Smooth muscle cell (in vitro differentiated cells): ENCODE measurements around the gene NUDT6. TPM values are rescaled to one million over a fixed set of nuclear protein-coding genes. Genes with fewer than 3 reads are reported as not detected.
"Not testable (repeated sequence)": the region's sequence is repeated elsewhere in the genome, so short reads cannot be mapped to it uniquely, and the experiment has no call there.

Source experiments
- DNase-seq: peaks from one replicate; lab custom pipeline; 2025; ENCODE audit not compliant: unreplicated experiment; lab: John Stamatoyannopoulos, UW
- H2AFZ ChIP-seq: fragments of 200-600 bp; sonication (generic); 2 replicates; pipeline ENCODE4 v1.6.0; 2016; ENCODE audit warnings: antibody characterized with exemption, low read depth, mild to moderate bottlenecking
- H3F3A ChIP-seq: fragments of 200-600 bp; sonication (generic); 2 replicates; pipeline ENCODE4 v1.6.0; 2017; ENCODE audit warnings: antibody characterized with exemption, low read depth
- H3K27ac ChIP-seq: fragments of 200-600 bp; sonication (generic); 2 replicates; pipeline ENCODE4 v1.5.1; 2016; ENCODE audit warnings: low read depth, mild to moderate bottlenecking
- H3K27me3 ChIP-seq: fragments of 200-600 bp; sonication (generic); 2 replicates; pipeline ENCODE4 v1.6.1; 2016; ENCODE audit warnings: low read depth, mild to moderate bottlenecking
- H3K36me3 ChIP-seq: fragments of 200-600 bp; sonication (generic); 2 replicates; pipeline ENCODE4 v1.5.1; 2016; ENCODE audit warnings: low read depth
- H3K4me1 ChIP-seq: fragments of 200-600 bp; sonication (generic); 2 replicates; pipeline ENCODE4 v1.5.1; 2016; ENCODE audit warnings: low read depth
- H3K4me2 ChIP-seq: fragments of 200-600 bp; sonication (generic); 2 replicates; pipeline ENCODE4 v1.6.0; 2016; ENCODE audit warnings: mild to moderate bottlenecking
- H3K4me3 ChIP-seq: fragments of 200-600 bp; sonication (generic); 2 replicates; pipeline ENCODE4 v1.5.1; 2016; ENCODE audit warnings: mild to moderate bottlenecking
- H3K79me2 ChIP-seq: fragments of 200-600 bp; sonication (generic); 2 replicates; pipeline ENCODE4 v1.6.0; 2016; ENCODE audit warnings: low read depth, mild to moderate bottlenecking
- H3K9ac ChIP-seq: fragments of 200-600 bp; sonication (generic); 2 replicates; pipeline ENCODE4 v1.6.0; 2016; ENCODE audit warnings: low read depth
- H3K9me3 ChIP-seq: fragments of 200-600 bp; sonication (generic); replicated peaks from 2 replicates; pipeline ENCODE4 v1.5.1; 2016; ENCODE audit warnings: low read depth
- H4K20me1 ChIP-seq: fragments of 200-600 bp; sonication (generic); 2 replicates; pipeline ENCODE4 v1.6.0; 2016; ENCODE audit warnings: low read depth
- WGBS: methylation state at CpG from one replicate; pipeline ENCODE4 v1.1.7; 2016; ENCODE audit warnings: low lambda C conversion rate; 5-methylcytosine and 5-hydroxymethylcytosine counted together
- polyA plus RNA-seq: library from polyadenylated mRNA; unstranded; fragments of >200 nt; fragmentation: Nextera tagmentation; extraction: Ambion mirVana; gene quantifications from 2 replicates; pipeline ENCODE4 v1.2.1, GENCODE V29; 2016
- total RNA-seq: library from RNA; depleted of rRNA; stranded (reverse); fragments of >200 nt; gene quantifications from 2 replicates; pipeline ENCODE4 v1.2.3, GENCODE V29; 2014
- TF ChIP-seq, protein P1 (sequence below): fragments of 200-600 bp; sonication (generic); IDR thresholded peaks from 2 replicates; pipeline ENCODE4 v1.5.1; 2017; ENCODE audit warnings: borderline replicate concordance, mild to moderate bottlenecking, antibody characterized with exemption; ENCODE audit not compliant: insufficient read depth, poor library complexity, severe bottlenecking

The NUDT6 gene
- total and polyA plus RNA-seq, 2 experiments from 2014 or later = 4.1 to 7.0 TPM

GRCh38 chr4:122845066-122845465, 77.3 kb downstream of the NUDT6 start:
- TF ChIP-seq, protein P1, sequence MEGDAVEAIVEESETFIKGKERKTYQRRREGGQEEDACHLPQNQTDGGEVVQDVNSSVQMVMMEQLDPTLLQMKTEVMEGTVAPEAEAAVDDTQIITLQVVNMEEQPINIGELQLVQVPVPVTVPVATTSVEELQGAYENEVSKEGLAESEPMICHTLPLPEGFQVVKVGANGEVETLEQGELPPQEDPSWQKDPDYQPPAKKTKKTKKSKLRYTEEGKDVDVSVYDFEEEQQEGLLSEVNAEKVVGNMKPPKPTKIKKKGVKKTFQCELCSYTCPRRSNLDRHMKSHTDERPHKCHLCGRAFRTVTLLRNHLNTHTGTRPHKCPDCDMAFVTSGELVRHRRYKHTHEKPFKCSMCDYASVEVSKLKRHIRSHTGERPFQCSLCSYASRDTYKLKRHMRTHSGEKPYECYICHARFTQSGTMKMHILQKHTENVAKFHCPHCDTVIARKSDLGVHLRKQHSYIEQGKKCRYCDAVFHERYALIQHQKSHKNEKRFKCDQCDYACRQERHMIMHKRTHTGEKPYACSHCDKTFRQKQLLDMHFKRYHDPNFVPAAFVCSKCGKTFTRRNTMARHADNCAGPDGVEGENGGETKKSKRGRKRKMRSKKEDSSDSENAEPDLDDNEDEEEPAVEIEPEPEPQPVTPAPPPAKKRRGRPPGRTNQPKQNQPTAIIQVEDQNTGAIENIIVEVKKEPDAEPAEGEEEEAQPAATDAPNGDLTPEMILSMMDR = no peak

GRCh38 chr4:122844391-122844790, 78.0 kb downstream of the NUDT6 start:
- H3K9ac ChIP-seq, H2AFZ ChIP-seq, H3K36me3 ChIP-seq, H3K4me2 ChIP-seq, H3K27me3 ChIP-seq, H3K27ac ChIP-seq, H3F3A ChIP-seq, H3K4me3 ChIP-seq, H3K9me3 ChIP-seq, H4K20me1 ChIP-seq, DNase-seq: not testable (repeated sequence)
- Histone ChIP-seq H3K4me1 (peaks cover 21% of the 10 kb centered on the region), H3K79me2 (peaks cover 11% of the 10 kb centered on the region)
- WGBS = 100% methylated on average over 1 of the region's 1 CpG

More at GRCh38 chr4:122845066-122845465, 77.3 kb downstream of the NUDT6 start:
- H3K27me3 ChIP-seq = no peaks in the 10 kb centered on the region
- H3K79me2 ChIP-seq = peaks cover 8% of the 10 kb centered on the region
- H3K4me1 ChIP-seq = peaks cover 21% of the 10 kb centered on the region
- no peaks in the 10 kb centered on the region for H3F3A ChIP-seq
- H3K9me3 ChIP-seq = no peaks in the 10 kb centered on the region
- H3K36me3 ChIP-seq = no peaks in the 10 kb centered on the region
- no peak overlapping the region for H2AFZ ChIP-seq
- DNase-seq = no peak
- no peak overlapping the region for H3K9ac ChIP-seq
- H3K4me2 ChIP-seq = peak overlapping the region; percentile 21
- no peak overlapping the region for H3K4me3 ChIP-seq
- 26% methylated on average over 3 of the region's 3 CpGs for WGBS
- no peak overlapping the region for H3K27ac ChIP-seq
- H4K20me1 ChIP-seq = no peaks in the 10 kb centered on the region

GRCh38 chr4:122842984-122843531, 79.3 kb downstream of the NUDT6 start:
- WGBS = 39% methylated on average over 4 of the region's 4 CpGs
- Histone ChIP-seq H3K4me2 (no peak overlapping the region), H3K4me1 (peaks cover 21% of the 10 kb centered on the region), H3K9ac (no peak overlapping the region), H3K4me3 (no peak overlapping the region), H3K9me3 (no peaks in the 10 kb centered on the region), H3K27ac (peak overlapping the region; percentile 40), H3K36me3 (no peaks in the 10 kb centered on the region), H3K27me3 (no peaks in the 10 kb centered on the region), H4K20me1 (no peaks in the 10 kb centered on the region), H3K79me2 (peaks cover 15% of the 10 kb centered on the region), H2AFZ (no peak overlapping the region), H3F3A (no peaks in the 10 kb centered on the region)
- TF ChIP-seq, protein P1 = no peak
- no peak for DNase-seq

Other genes with a start within 250 kb of the NUDT6 start
- 3.0 and 3.6 TPM in 2 replicates for gene BBS12, start 189.9 kb downstream of the NUDT6 start, total RNA-seq
- gene BBS12, start 189.9 kb downstream of the NUDT6 start, polyA plus RNA-seq = 2.7 and 3.7 TPM in 2 replicates
- 17.7 and 18.9 TPM in 2 replicates for gene FGF2, start 95.8 kb downstream of the NUDT6 start, total RNA-seq
- gene FGF2, start 95.8 kb downstream of the NUDT6 start, polyA plus RNA-seq = 9.4 and 11.8 TPM in 2 replicates